DMS153 treated with DMSO at 0.1 percent for 48 hours (cell line): ENCODE measurements around the gene PSMA4.
A peak's percentile ranks its signal among the peaks of the same experiment; 100 is the strongest.
"Not testable (repeated sequence)": the region's sequence is repeated elsewhere in the genome, so short reads cannot be mapped to it uniquely, and the experiment has no call there.

Experiments
- DNase-seq: peaks from one replicate; lab custom pipeline; 2025; ENCODE audit not compliant: unreplicated experiment; lab: John Stamatoyannopoulos, UW

PSMA4 gene

GRCh38 chr15:78550815-78551214 lies 10.6 kb downstream of the PSMA4 start:
- DNase-seq = no peak

- no peak for DNase-seq
These were observed 11.7 kb downstream of the PSMA4 start for GRCh38 chr15:78551902-78552301.

GRCh38 chr15:78552597-78552996 lies 12.4 kb downstream of the PSMA4 start:
- no peak for DNase-seq

- DNase-seq = not testable (repeated sequence)
These were observed 20.0 kb downstream of the PSMA4 start for GRCh38 chr15:78560201-78560600.

- DNase-seq = no peak
These were observed 21.2 kb downstream of the PSMA4 start for GRCh38 chr15:78561490-78561889.

- DNase-seq = no peak
These were observed 22.8 kb downstream of the PSMA4 start for GRCh38 chr15:78563092-78563491.

- DNase-seq = no peak
These were observed 24.5 kb downstream of the PSMA4 start for GRCh38 chr15:78564743-78565096.

GRCh38 chr15:78565097-78565950 lies 25.1 kb downstream of the PSMA4 start, which contains the start of gene CHRNA5:
Gene CHRNA5, plus strand, starts transcription at chr15:78565520. Its CDS starts 200 bp downstream, at chr15:78565720.
- peak; percentile 30 for DNase-seq

GRCh38 chr15:78565951-78566774 lies 25.9 kb downstream of the PSMA4 start:
- no peak for DNase-seq

GRCh38 chr15:78567531-78567930 lies 27.3 kb downstream of the PSMA4 start:
- no peak for DNase-seq

- DNase-seq = no peak
These were observed 30.5 kb downstream of the PSMA4 start for GRCh38 chr15:78570710-78571109.

- no peak for DNase-seq
These were observed 31.1 kb downstream of the PSMA4 start for GRCh38 chr15:78571382-78571781.

- DNase-seq = no peak
These were observed 33.2 kb downstream of the PSMA4 start for GRCh38 chr15:78573416-78573815.

- DNase-seq = no peak
These were observed 34.7 kb downstream of the PSMA4 start for GRCh38 chr15:78574944-78575343.

GRCh38 chr15:78597583-78597982 lies 57.3 kb downstream of the PSMA4 start:
- no peak for DNase-seq

GRCh38 chr15:78598348-78598747 lies 58.1 kb downstream of the PSMA4 start:
- no peak for DNase-seq

- DNase-seq = no peak
These were observed 58.9 kb downstream of the PSMA4 start for GRCh38 chr15:78599189-78599588.
